Middle frontal gyrus (tissue), 1 donor: ENCODE measurements around the gene SMTNL1.

Source experiments
- DNase-seq: peaks from one replicate; pipeline ENCODE4 v3.0.0-alpha.2; 2015; ENCODE audit warnings: low spot score; ENCODE audit errors: extremely low spot score

Gene SMTNL1

GRCh38 chr11:57543593-57543992, 6.2 kb downstream of the SMTNL1 start:
- no peak for DNase-seq

- DNase-seq, result no peak
Measured at GRCh38 chr11:57544566-57544965, 7.2 kb downstream of the SMTNL1 start.

GRCh38 chr11:57545883-57546282, 8.5 kb downstream of the SMTNL1 start:
- DNase-seq, result no peak

- DNase-seq, result no peak
Measured at GRCh38 chr11:57546451-57546850, 9.1 kb downstream of the SMTNL1 start.

GRCh38 chr11:57546869-57547475, 9.6 kb downstream of the SMTNL1 start:
- DNase-seq, result no peak

GRCh38 chr11:57547854-57548377, 10.5 kb downstream of the SMTNL1 start:
- no peak for DNase-seq

- DNase-seq, result no peak
Measured at GRCh38 chr11:57549983-57550382, 12.6 kb downstream of the SMTNL1 start.

- DNase-seq, result no peak
Measured at GRCh38 chr11:57551941-57552340, 14.5 kb downstream of the SMTNL1 start.

- DNase-seq, result no peak
Measured at GRCh38 chr11:57552479-57552878, 15.1 kb downstream of the SMTNL1 start.

GRCh38 chr11:57555393-57555792, 18.0 kb downstream of the SMTNL1 start:
- DNase-seq, result no peak

- no peak for DNase-seq
Measured at GRCh38 chr11:57556041-57556440, 18.6 kb downstream of the SMTNL1 start.

- DNase-seq, result no peak
Measured at GRCh38 chr11:57560146-57560545, 22.8 kb downstream of the SMTNL1 start.

- no peak for DNase-seq
Measured at GRCh38 chr11:57562596-57562995, 25.2 kb downstream of the SMTNL1 start.

GRCh38 chr11:57566005-57566904, 28.9 kb downstream of the SMTNL1 start:
- DNase-seq, result no peak

GRCh38 chr11:57566905-57567514, 29.6 kb downstream of the SMTNL1 start:
- no peak for DNase-seq

- peak; percentile 35 for DNase-seq
Measured at GRCh38 chr11:57567515-57568329, 30.3 kb downstream of the SMTNL1 start, which contains the start of gene UBE2L6. UBE2L6 (minus strand) TSS chr11:57567672; CDS start chr11:57567611, 61 bp downstream.

- DNase-seq, result peak; percentile 53
Measured at GRCh38 chr11:57568330-57568766, 31.0 kb downstream of the SMTNL1 start.

GRCh38 chr11:57571606-57572005, 34.2 kb downstream of the SMTNL1 start:
- no peak for DNase-seq

GRCh38 chr11:57574061-57574460, 36.7 kb downstream of the SMTNL1 start:
- no peak for DNase-seq

- DNase-seq, result no peak
Measured at GRCh38 chr11:57584341-57584740, 46.9 kb downstream of the SMTNL1 start.

- DNase-seq, result no peak
Measured at GRCh38 chr11:57585301-57585700, 47.9 kb downstream of the SMTNL1 start.
